C4-2B (cell line): ENCODE measurements around the gene ASCC3.
"Not testable (repeated sequence)": the region's sequence is repeated elsewhere in the genome, so short reads cannot be mapped to it uniquely, and the experiment has no call there.

Source experiments
- H3K27ac ChIP-seq: fragments of 450-650 bp; 2 replicates; pipeline ENCODE4 v1.5.1; 2017
- CTCF ChIP-seq: fragments of 450-650 bp; conservative IDR thresholded peaks from 2 replicates; pipeline ENCODE4 v1.5.1; 2017; ENCODE audit warnings: mild to moderate bottlenecking
- ZFX ChIP-seq: fragments of 450-650 bp; IDR thresholded peaks from 2 replicates; pipeline ENCODE4 v1.6.1; 2017

ASCC3 gene

DNA sequence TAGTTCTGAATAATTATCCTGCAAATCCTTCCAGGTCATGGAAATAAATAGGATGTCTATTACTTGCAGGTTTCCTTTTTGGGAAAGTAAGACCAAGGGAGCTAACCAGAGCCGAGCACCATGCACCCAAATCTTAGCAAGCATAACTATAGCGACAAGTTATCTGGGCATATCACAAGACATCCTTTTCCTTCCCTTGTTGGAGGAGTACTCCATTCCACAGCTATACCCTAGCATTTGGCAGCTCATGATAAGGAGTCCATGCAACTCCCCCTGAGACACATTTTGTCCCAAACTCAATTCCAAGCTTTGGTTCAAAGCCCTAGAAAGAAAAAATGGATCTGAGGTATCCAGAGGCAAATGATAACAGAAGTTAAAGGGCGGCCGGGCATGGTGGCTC is 16.5 kb upstream of the ASCC3 start:
- H3K27ac ChIP-seq, result no peak overlapping the region
- no peak for TF ChIP-seq ZFX
- no peak for TF ChIP-seq CTCF

DNA sequence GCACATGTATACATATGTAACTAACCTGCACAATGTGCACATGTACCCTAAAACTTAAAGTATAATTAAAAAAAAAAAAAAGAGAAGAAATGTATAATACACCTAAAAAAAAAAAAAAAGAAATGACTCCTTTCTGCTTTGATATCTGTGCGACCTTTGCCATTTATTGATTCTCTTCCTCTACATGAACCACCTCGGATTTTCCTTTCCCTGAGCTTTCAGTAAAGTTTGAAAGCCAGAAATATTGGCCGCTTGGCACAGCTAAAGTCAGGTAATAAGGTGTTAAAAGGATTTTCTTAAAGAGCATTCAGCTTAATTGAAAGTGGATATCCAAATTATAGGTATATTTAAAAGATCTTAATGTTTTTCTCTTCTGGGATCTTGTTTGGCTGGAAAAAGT is 12.6 kb upstream of the ASCC3 start:
- TF ChIP-seq CTCF (no peak), ZFX (no peak)
- H3K27ac ChIP-seq, result no peak overlapping the region

DNA sequence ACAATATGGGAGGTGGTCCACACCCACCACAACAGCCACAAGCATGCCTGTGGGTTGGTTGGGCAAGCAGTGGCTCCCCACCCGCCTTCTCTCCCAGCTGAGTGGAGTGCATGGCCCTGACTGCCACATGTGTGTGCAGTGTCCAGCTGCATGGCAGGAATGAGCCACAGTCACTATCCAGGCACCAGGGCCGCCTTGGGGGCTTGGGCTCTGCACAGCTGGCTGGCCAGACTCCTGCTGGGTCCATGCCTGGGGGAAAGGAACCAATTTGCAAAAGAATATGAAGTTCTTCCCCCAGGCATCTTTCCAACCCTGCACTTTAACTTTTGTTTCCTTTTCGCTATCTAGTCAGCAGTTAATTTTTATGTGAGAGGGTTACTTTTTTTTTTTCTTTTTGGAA is 11.6 kb upstream of the ASCC3 start:
- TF ChIP-seq CTCF, result no peak
- TF ChIP-seq ZFX, result no peak
- peak overlapping the region; percentile 78; the same call in 1 of the 2 replicates for H3K27ac ChIP-seq

GRCh38 chr6:100892116-100892515 is 11.0 kb upstream of the ASCC3 start:
- TF ChIP-seq CTCF, result no peak
- no peak for TF ChIP-seq ZFX
- H3K27ac ChIP-seq, result peak overlapping the region; percentile 78; the same call in 1 of the 2 replicates

GRCh38 chr6:100891079-100891478 is 9.9 kb upstream of the ASCC3 start:
- TF ChIP-seq CTCF, result no peak
- H3K27ac ChIP-seq, result no peak overlapping the region

- not testable (repeated sequence) for H3K27ac ChIP-seq
Observed at GRCh38 chr6:100890646-100891045, 9.5 kb upstream of the ASCC3 start.

DNA sequence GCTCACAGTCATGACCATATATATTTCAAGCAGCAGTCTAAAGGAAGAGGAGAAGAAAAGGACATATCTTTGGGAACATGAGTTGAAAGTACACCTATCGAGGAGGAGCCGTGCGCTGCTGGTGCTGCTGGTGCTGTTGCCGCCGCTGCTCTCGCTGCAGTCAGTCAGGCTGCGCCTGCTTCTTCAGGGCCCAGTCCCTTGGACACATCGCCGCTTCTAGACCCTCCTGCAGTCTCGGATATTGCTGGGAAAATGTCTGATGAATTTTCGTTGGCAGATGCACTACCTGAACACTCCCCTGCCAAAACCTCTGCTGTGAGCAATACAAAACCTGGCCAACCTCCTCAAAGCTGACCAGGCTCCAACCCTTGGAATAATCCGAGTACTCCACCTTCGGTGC is 8.2 kb upstream of the ASCC3 start:
- TF ChIP-seq CTCF, result no peak
- no peak for TF ChIP-seq ZFX
- peak overlapping the region; percentile 57; the same call in 1 of the 2 replicates for H3K27ac ChIP-seq

- no peak for TF ChIP-seq CTCF
- no peak for TF ChIP-seq ZFX
- no peak overlapping the region for H3K27ac ChIP-seq
Observed at GRCh38 chr6:100886076-100886475, 4.9 kb upstream of the ASCC3 start.
